GM18498 (cell line): Measurements from ENCODE around the gene CFD.
"Not testable (repeated sequence)": the region's sequence is repeated elsewhere in the genome, so short reads cannot be mapped to it uniquely, and the experiment has no call there.

Experiments used
- ATAC-seq: cut with Tn5 transposase; IDR thresholded peaks from one replicate; pipeline ENCODE4 v1.9.1; 2021; ENCODE audit warnings: mild to moderate bottlenecking, moderate library complexity; ENCODE audit not compliant: unreplicated experiment

The CFD gene

GRCh38 chr19:852136-853013, 7.1 kb upstream of the CFD start, which contains the start of gene ELANE:
Gene ELANE (plus strand): TSS chr19:852303. CDS start chr19:852329, 26 bp downstream.
- ATAC-seq = no peak

DNA sequence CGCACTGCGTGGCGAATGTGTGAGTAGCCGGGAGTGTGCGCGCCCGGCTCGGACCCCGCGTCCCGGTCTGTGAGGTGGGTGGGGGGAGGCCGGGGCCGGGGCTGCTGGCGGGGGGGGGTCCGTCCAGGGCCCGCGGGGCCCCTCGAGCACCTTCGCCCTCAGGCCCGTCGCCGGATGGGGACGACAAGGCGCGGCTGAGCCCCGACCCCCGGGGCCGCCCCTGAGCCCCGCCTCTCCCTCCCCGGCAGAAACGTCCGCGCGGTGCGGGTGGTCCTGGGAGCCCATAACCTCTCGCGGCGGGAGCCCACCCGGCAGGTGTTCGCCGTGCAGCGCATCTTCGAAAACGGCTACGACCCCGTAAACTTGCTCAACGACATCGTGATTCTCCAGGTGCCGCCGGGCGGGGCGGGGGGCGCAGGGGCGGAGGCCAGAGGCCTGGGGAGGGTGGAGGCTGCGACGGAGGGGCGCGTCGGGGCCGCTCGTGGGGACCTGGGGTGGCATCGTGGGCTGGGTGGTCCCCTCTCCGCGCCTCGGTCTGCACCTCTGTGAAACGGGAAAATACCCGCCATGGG, 6.4 kb upstream of the CFD start:
- ATAC-seq = no peak

DNA sequence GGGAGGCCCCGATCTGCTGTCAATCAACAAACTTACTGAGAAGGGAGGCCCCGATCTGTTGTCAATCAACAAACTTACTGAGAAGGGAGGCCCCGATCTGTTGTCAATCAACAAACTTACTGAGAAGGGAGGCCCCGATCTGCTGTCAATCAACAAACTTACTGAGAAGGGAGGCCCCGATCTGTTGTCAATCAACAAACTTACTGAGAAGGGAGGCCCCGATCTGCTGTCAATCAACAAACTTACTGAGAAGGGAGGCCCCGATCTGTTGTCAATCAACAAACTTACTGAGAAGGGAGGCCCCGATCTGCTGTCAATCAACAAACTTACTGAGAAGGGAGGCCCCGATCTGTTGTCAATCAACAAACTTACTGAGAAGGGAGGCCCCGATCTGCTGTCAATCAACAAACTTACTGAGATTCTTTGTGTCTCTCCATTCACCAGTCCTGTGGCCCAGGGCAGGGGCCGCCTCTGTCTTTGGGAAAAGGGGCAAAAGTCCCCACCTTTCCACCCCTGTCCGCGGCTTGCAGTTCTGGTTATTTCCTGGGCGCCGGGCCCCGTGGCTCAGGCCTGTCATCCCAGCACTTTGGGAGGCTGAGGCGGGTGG, 5.7 kb upstream of the CFD start:
- ATAC-seq = not testable (repeated sequence)

DNA sequence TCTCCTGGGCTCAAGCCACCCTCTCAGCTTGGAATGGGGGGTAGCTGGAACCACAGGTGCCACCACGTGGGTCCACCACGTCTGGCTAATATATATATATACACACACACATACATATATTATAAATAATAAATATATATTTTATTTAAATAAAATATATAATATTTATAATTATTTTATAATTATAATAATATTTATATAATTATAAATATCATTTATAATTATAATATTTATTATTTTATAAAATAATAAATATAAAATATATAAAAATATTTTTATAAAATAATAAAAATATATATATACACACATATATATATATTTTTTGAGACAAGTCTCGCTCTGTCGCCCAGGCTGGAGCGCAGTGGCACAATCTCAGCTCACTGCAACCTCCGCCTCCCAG, 4.9 kb upstream of the CFD start:
- ATAC-seq = no peak

- ATAC-seq = no peak
Measured at GRCh38 chr19:855142-855541, 4.3 kb upstream of the CFD start.

DNA sequence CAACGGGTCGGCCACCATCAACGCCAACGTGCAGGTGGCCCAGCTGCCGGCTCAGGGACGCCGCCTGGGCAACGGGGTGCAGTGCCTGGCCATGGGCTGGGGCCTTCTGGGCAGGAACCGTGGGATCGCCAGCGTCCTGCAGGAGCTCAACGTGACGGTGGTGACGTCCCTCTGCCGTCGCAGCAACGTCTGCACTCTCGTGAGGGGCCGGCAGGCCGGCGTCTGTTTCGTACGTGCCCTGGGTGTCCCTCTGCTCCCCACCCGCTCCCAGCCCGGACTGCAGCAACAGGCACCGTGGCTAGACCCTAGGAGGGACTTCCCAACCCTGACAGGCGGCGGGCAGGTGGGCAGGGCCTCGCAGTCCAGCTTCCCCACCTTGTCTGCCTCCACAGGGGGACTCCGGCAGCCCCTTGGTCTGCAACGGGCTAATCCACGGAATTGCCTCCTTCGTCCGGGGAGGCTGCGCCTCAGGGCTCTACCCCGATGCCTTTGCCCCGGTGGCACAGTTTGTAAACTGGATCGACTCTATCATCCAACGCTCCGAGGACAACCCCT, 3.8 kb upstream of the CFD start:
- ATAC-seq = no peak

DNA sequence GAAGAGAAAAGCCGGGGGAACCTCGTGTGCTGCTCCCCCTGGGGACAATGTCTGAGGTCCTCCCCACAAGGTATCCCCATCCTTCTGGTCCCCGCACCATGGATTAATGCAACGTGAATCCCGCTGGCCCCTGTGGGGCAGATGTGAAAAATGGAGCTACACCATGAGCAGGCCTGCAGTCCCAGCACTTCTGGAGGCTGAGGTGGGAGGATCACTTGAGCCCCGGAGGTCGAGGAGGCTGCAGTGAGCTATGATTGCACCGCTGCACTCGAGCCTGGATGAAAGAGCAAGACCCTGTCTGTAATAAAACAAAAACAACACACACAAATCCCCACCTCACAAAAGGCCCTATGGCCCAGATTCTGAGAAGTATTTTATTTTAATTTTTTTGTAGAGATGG, 1.2 kb upstream of the CFD start:
- no peak for ATAC-seq

GRCh38 chr19:861141-861755, 1.8 kb downstream of the CFD start:
- ATAC-seq = no peak

GRCh38 chr19:861756-862580, 2.5 kb downstream of the CFD start:
- ATAC-seq = no peak

DNA sequence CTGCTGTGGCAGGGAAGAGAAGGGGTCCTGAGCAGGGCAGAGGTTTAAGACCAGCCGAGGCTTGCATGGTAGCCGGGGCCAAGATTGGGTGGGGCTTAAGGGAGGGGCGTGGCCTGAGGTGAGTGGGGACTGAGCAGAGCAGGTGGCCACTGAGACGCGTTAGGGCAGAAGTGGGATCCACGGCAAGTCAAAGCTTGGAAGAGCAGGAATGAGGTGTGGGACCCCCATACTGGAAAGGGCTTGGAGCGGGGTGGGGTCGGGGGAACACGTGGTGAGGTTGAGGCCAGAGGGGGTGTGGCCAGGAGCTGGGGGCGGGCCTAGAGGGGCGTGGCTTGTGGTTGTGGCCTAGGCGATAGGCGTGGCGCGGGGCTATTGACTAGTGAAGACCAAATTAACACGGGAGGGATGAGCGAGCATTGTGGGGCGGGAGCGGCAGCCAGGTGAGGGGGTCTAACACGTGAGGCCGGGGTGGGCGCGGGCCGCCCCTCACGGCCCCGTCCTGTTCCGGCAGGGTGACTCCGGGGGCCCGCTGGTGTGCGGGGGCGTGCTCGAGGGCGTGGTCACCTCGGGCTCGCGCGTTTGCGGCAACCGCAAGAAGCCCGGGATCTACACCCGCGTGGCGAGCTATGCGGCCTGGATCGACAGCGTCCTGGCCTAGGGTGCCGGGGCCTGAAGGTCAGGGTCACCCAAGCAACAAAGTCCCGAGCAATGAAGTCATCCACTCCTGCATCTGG, 3.3 kb downstream of the CFD start:
- ATAC-seq = no peak

- no peak for ATAC-seq
Measured at GRCh38 chr19:863315-863620, 3.8 kb downstream of the CFD start.

GRCh38 chr19:866769-867300, 7.4 kb downstream of the CFD start:
- ATAC-seq = no peak

GRCh38 chr19:867301-867793, 7.9 kb downstream of the CFD start:
- no peak for ATAC-seq

- ATAC-seq = no peak
Measured at GRCh38 chr19:867855-868457, 8.5 kb downstream of the CFD start.

DNA sequence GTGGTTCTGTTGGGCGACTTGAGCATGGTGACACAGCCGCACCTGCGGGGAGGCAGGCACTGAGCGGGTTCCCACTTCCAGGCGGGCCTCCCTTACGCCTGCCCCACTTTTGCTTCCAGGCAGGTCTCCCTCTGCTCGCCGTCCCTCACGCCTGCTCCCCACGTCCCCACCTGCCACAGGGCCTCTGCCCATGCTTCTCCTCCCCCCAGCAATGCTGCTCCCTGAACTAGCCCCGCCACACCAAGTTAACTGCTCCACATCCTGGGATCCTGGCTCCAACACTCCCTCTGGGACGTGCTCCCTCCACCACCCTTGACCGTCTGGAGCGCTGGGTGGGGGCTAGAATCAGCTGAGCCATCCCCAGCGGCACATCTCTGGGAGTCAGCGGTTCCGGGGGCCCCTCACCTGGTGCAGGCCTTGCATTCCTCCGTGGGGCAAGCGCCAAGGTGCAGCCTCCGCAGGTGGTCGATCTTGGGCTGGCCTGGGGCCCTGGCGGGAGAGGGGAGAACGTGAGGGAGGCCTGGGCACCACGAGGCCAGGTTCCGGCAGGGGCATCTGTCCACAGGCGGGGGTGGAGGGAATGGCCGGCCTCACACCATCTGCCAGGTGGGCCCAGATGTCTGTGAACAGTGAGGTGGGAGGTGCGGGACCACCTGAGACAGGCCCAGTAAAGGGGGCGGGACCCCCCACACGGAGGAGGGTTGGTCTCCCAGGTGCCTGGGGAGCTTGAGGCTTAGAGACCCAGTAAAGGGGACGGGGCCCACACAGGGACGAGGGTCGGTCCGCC, 9.2 kb downstream of the CFD start:
- no peak for ATAC-seq

- ATAC-seq = no peak
Measured at GRCh38 chr19:869245-870177, 10.0 kb downstream of the CFD start.

DNA sequence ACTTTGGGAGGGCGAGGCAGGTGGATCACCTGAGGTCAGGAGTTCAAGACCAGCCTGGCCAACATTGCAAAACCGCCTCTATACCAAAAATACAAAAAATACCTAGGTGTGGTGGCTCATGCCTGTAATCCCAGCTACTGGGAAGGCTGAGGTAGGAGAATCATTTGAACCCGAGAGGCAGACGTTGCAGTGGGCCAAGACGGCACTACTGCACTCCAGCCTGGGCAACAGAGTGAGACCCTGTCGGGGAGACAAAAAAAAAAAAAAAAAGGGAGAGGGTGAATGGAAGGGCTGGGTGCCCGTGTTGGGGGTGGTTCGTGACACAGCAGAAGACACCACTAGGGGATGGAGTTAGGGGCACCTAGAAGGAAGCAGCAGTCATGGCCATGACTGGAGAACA, 10.8 kb downstream of the CFD start:
- ATAC-seq = no peak
